ENCODE data around the gene ATRIP. TPM values are rescaled to one million over a fixed set of nuclear protein-coding genes. Genes with fewer than 3 reads are reported as not detected.
"Not testable (repeated sequence)": the region's sequence is repeated elsewhere in the genome, so short reads cannot be mapped to it uniquely, and the experiment has no call there.

ATRIP gene
- total RNA-seq, 1 experiment from 2014 or later = 12.5 TPM

- no TSS peak for BruUV-seq (replicated peaks)
- peaks cover 16% of the 10 kb centered on the region for H3K36me3 Mint-ChIP-seq (ENCODE audit: insufficient read depth, unreplicated experiment)
- H3K27me3 Mint-ChIP-seq (ENCODE audit: unreplicated experiment) = no peaks in the 10 kb centered on the region
- no peaks in the 10 kb centered on the region for H3K9me3 Mint-ChIP-seq (ENCODE audit: low read depth, unreplicated experiment)
- DNase-seq = no peak
- no peak for TF ChIP-seq CTCF (IDR thresholded peaks at IDR 0.05; ENCODE audit: unreplicated experiment)
- CTCF ChIA-PET = no interaction called here
- intact Hi-C loops (cut with micrococcal nuclease; ENCODE audit: unreplicated experiment) = no loop called here
- peaks cover 8% of the 10 kb centered on the region for H3K4me1 Mint-ChIP-seq (ENCODE audit: low read depth, unreplicated experiment)
- H3K27ac Mint-ChIP-seq (ENCODE audit: unreplicated experiment) = no peak overlapping the region
- H3K4me3 Mint-ChIP-seq (ENCODE audit: low read depth, unreplicated experiment) = no peak overlapping the region
Observed at GRCh38 chr3:48476426-48477053, 30.0 kb downstream of the ATRIP start.

GRCh38 chr3:48477959-48478520 is 31.5 kb downstream of the ATRIP start:
- no peaks in the 10 kb centered on the region for H3K9me3 Mint-ChIP-seq (ENCODE audit: low read depth, unreplicated experiment)
- no peaks in the 10 kb centered on the region for H3K27me3 Mint-ChIP-seq (ENCODE audit: unreplicated experiment)
- H3K27ac Mint-ChIP-seq (ENCODE audit: unreplicated experiment) = no peak overlapping the region
- H3K36me3 Mint-ChIP-seq (ENCODE audit: insufficient read depth, unreplicated experiment) = peaks cover 8% of the 10 kb centered on the region
- intact Hi-C loops (cut with micrococcal nuclease; ENCODE audit: unreplicated experiment) = no loop called here
- TF ChIP-seq CTCF (IDR thresholded peaks at IDR 0.05; ENCODE audit: unreplicated experiment) = no peak
- peaks cover 8% of the 10 kb centered on the region for H3K4me1 Mint-ChIP-seq (ENCODE audit: low read depth, unreplicated experiment)
- BruUV-seq (replicated peaks) = no TSS peak
- H3K4me3 Mint-ChIP-seq (ENCODE audit: low read depth, unreplicated experiment) = no peak overlapping the region
- CTCF ChIA-PET = no interaction called here
- DNase-seq = no peak

- TF ChIP-seq CTCF (IDR thresholded peaks at IDR 0.05; ENCODE audit: unreplicated experiment) = no peak
- H3K27me3 Mint-ChIP-seq (ENCODE audit: unreplicated experiment) = no peaks in the 10 kb centered on the region
- H3K36me3 Mint-ChIP-seq (ENCODE audit: insufficient read depth, unreplicated experiment) = no peaks in the 10 kb centered on the region
- no TSS peak for BruUV-seq (replicated peaks)
- intact Hi-C loops (cut with micrococcal nuclease; ENCODE audit: unreplicated experiment) = no loop called here
- H3K4me1 Mint-ChIP-seq (ENCODE audit: low read depth, unreplicated experiment) = no peaks in the 10 kb centered on the region
- DNase-seq = no peak
- no peak overlapping the region for H3K4me3 Mint-ChIP-seq (ENCODE audit: low read depth, unreplicated experiment)
- H3K9me3 Mint-ChIP-seq (ENCODE audit: low read depth, unreplicated experiment) = no peaks in the 10 kb centered on the region
- CTCF ChIA-PET = interaction anchor here (0.6 kb wide), 1 partner anchor 21 kb away, joined by 5 read pairs; no protein-coding TSS in a partner anchor
- H3K27ac Mint-ChIP-seq (ENCODE audit: unreplicated experiment) = no peak overlapping the region
Observed at GRCh38 chr3:48478626-48479555, 32.4 kb downstream of the ATRIP start.

GRCh38 chr3:48480891-48481290 is 34.4 kb downstream of the ATRIP start:
- BruUV-seq (replicated peaks); H3K36me3 Mint-ChIP-seq (ENCODE audit: insufficient read depth, unreplicated experiment); H3K27me3 Mint-ChIP-seq (ENCODE audit: unreplicated experiment); H3K4me1 Mint-ChIP-seq (ENCODE audit: low read depth, unreplicated experiment); intact Hi-C loops (cut with micrococcal nuclease; ENCODE audit: unreplicated experiment); H3K27ac Mint-ChIP-seq (ENCODE audit: unreplicated experiment); CTCF ChIA-PET; H3K4me3 Mint-ChIP-seq (ENCODE audit: low read depth, unreplicated experiment); H3K9me3 Mint-ChIP-seq (ENCODE audit: low read depth, unreplicated experiment); DNase-seq: not testable (repeated sequence)

GRCh38 chr3:48482822-48483221 is 36.3 kb downstream of the ATRIP start:
- CTCF ChIA-PET; DNase-seq; H3K4me3 Mint-ChIP-seq (ENCODE audit: low read depth, unreplicated experiment); intact Hi-C loops (cut with micrococcal nuclease; ENCODE audit: unreplicated experiment); H3K4me1 Mint-ChIP-seq (ENCODE audit: low read depth, unreplicated experiment); BruUV-seq (replicated peaks); H3K27me3 Mint-ChIP-seq (ENCODE audit: unreplicated experiment); H3K27ac Mint-ChIP-seq (ENCODE audit: unreplicated experiment); H3K9me3 Mint-ChIP-seq (ENCODE audit: low read depth, unreplicated experiment); H3K36me3 Mint-ChIP-seq (ENCODE audit: insufficient read depth, unreplicated experiment): not testable (repeated sequence)
